Limb (tissue), 2 donors: ENCODE measurements around the gene ARHGEF7.

Experiments used
- DNase-seq, 2 donors: peaks; one replicate each; pipeline ENCODE4 v3.0.0-alpha.2; 2016; ENCODE audit errors: extremely low spot score in 2 of 2

ARHGEF7 gene

GRCh38 chr13:111323549-111323948 lies 208.4 kb downstream of the ARHGEF7 start:
- DNase-seq: peak in 1 of 2 donors; percentile 14

GRCh38 chr13:111323950-111324651 lies 209.0 kb downstream of the ARHGEF7 start:
- DNase-seq: peak in 1 of 2 donors; percentile 27

GRCh38 chr13:111324736-111325135 lies 209.6 kb downstream of the ARHGEF7 start:
- DNase-seq: peak in 1 of 2 donors; percentile 21

- peak in 1 of 2 donors; percentile 30 for DNase-seq
These were observed 210.2 kb downstream of the ARHGEF7 start for GRCh38 chr13:111325146-111325890.

- DNase-seq: peak in 1 of 2 donors; percentile 17
These were observed 211.0 kb downstream of the ARHGEF7 start for GRCh38 chr13:111325941-111326620.

GRCh38 chr13:111326621-111326965 lies 211.5 kb downstream of the ARHGEF7 start:
- DNase-seq: peak in 1 of 2 donors; percentile 14

GRCh38 chr13:111326981-111327642 lies 212.0 kb downstream of the ARHGEF7 start:
- no peak for DNase-seq

- peak in 1 of 2 donors; percentile 14 for DNase-seq
These were observed 212.8 kb downstream of the ARHGEF7 start for GRCh38 chr13:111327730-111328573.

GRCh38 chr13:111328574-111329410 lies 213.7 kb downstream of the ARHGEF7 start:
- no peak for DNase-seq

GRCh38 chr13:111329641-111330040 lies 214.5 kb downstream of the ARHGEF7 start:
- no peak for DNase-seq

- DNase-seq: no peak
These were observed 215.0 kb downstream of the ARHGEF7 start for GRCh38 chr13:111330066-111330610.

GRCh38 chr13:111335298-111335697 lies 220.2 kb downstream of the ARHGEF7 start:
- DNase-seq: no peak

GRCh38 chr13:111336666-111337065 lies 221.6 kb downstream of the ARHGEF7 start:
- no peak for DNase-seq

GRCh38 chr13:111337206-111337605 lies 222.1 kb downstream of the ARHGEF7 start:
- no peak for DNase-seq

GRCh38 chr13:111337741-111338140 lies 222.6 kb downstream of the ARHGEF7 start:
- no peak for DNase-seq

- DNase-seq: peak in 1 of 2 donors; percentile 15
These were observed 223.7 kb downstream of the ARHGEF7 start for GRCh38 chr13:111338841-111339240.

- DNase-seq: no peak
These were observed 224.4 kb downstream of the ARHGEF7 start for GRCh38 chr13:111339366-111340143.

- DNase-seq: no peak
These were observed 226.8 kb downstream of the ARHGEF7 start for GRCh38 chr13:111341886-111342285.

GRCh38 chr13:111342721-111343120 lies 227.6 kb downstream of the ARHGEF7 start:
- DNase-seq: no peak
